Activated CD4-positive, alpha-beta T cell treated with anti-CD3 and anti-CD28 coated beads, Interleukin-2, amount 50 U/mL, for 4 hours (primary cell): Measurements from ENCODE around the gene MYB.

Experiments
- DNase-seq, 2 experiments: peaks; one replicate each; pipeline ENCODE4 v3.0.0-alpha.2; 2020

The MYB gene

DNA sequence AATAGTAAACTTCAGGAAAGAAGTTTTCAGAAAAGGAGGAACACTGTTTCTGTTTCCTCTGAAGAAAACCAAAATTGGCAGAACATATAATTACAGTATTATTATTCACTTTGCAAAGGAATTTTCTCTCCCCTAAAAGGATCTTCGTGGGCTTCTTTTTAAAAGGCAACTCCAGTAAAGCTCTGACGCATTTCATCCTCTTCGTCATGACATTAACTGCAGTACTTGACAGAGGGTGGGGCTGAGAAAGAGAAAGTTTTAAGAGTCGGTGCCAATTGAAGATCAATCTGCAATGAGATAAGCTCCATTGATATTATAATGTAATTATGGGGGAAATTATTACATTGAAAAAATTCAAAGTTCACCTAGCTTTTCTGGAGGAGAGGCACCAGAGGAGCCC is 75.8 kb downstream of the MYB start:
- DNase-seq: no peak

- DNase-seq: no peak
These were observed 76.7 kb downstream of the MYB start for GRCh38 chr6:135257631-135258405.

DNA sequence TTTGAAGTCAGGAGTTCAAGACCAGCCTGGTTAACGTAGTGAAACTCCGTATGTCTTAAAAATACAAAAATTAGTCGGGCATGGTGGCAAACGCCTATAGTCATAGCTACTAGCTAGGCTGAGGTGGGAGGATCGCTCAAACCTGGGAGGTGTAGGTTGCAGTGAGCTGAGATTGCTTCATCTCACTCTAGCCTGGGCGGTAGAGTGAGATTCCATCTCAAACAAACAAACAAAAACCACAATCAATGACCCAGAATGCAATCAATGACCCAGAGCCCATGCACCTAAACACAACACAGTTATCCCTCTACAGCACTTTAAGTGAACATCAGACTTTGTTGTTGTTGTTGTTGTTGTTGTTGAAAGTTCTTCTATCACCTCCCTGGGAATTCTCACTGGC is 77.9 kb downstream of the MYB start:
- no peak for DNase-seq

- no peak for DNase-seq
These were observed 79.5 kb downstream of the MYB start for GRCh38 chr6:135260612-135261011.

DNA sequence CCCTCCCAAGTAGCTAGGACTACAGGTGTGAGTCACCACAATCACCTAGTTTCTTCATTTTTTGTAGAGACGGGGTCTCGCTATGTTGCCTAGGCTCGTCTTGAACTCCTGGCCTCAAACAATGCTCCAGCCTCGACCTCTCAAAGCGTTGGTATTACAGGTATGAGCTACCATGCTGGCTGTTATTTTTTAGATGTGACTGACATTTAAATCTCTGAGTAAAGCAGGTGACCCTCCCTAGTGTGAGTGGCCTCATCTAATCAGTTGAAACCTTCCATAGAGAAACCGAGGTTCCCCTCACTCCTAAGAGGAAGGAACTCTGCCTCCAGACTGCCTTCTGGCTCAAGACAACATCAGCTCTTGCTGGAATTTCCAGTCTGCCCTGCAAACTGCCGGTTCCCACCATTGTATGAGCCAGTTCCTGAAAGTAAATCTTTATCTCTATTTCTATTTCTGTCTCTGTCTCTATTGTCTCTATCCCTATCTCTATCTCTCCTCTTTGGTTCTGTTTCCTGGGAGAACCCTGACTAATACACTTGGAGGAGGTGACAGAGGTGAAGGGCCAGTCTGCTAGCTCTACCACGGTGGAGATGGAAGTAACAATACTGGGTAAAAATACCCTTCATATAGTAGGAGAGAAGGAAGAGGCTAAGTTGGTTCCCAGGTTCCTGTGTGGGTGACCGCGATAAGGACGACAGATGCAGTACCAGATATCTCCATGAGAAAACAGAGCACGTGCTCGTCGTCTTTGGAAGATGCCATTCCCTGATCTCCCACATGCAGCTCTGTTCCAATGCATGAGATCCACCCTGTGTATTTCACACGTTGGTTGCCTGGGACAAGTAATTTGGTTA is 81.0 kb downstream of the MYB start:
- DNase-seq: no peak

DNA sequence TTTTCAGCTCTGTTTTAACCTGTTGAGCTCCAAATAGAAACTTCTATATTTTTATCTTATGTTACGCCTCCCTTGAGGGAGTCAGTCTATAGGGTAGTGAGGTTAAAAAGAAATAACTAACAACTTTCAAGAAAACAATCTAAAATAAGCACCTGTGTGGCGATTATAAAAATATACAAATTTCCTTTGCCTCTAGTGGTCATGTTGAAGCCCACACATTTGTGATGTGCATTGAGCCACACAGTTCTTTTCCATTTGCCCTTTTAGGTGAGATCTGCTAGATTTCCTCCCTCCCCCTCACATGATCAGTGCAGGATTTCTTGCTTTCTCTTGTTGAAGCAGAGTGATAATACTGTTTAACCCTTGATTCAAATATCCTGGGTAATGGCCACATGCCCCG is 84.2 kb downstream of the MYB start:
- no peak for DNase-seq

GRCh38 chr6:135266675-135267074 is 85.6 kb downstream of the MYB start:
- no peak for DNase-seq

- no peak for DNase-seq
These were observed 86.0 kb downstream of the MYB start for GRCh38 chr6:135267085-135267484.

GRCh38 chr6:135268263-135268662 is 87.2 kb downstream of the MYB start:
- no peak for DNase-seq

GRCh38 chr6:135268740-135269139 is 87.6 kb downstream of the MYB start:
- DNase-seq: no peak
